H9 (cell line): ENCODE measurements around the gene STX3. TPM values are rescaled to one million over a fixed set of nuclear protein-coding genes. Genes with fewer than 3 reads are reported as not detected.
A peak's percentile ranks its signal among the peaks of the same experiment; 100 is the strongest.

Experiments
- DNase-seq: peaks from one replicate; pipeline ENCODE4 v3.0.0-alpha.2; 2017
- H2AFZ ChIP-seq: one replicate; pipeline ENCODE4 v1.6.1; 2013; ENCODE audit warnings: mild to moderate bottlenecking, low read length, control low read depth, moderate library complexity
- H2AK5ac ChIP-seq: 2 replicates; pipeline ENCODE4 v1.6.1; 2013; ENCODE audit warnings: low read length, control low read depth, mixed read lengths; ENCODE audit not compliant: insufficient read length
- H2BK120ac ChIP-seq: one replicate; pipeline ENCODE4 v1.6.1; 2013; ENCODE audit warnings: low read depth, mild to moderate bottlenecking, low read length, control low read depth, inconsistent platforms; ENCODE audit not compliant: poor library complexity, severe bottlenecking
- H2BK12ac ChIP-seq: 2 replicates; pipeline ENCODE4 v1.6.1; 2013; ENCODE audit warnings: low read length, control low read depth, mixed read lengths, low read depth; ENCODE audit not compliant: insufficient read length
- H2BK15ac ChIP-seq: 2 replicates; pipeline ENCODE4 v1.6.1; 2013; ENCODE audit warnings: low read depth, low read length, control low read depth
- H2BK20ac ChIP-seq: one replicate; pipeline ENCODE4 v1.6.1; 2013; ENCODE audit warnings: low read depth, mild to moderate bottlenecking, low read length, control low read depth, inconsistent platforms; ENCODE audit not compliant: poor library complexity, severe bottlenecking
- H2BK5ac ChIP-seq: 2 replicates; pipeline ENCODE4 v1.6.1; 2013; ENCODE audit warnings: low read length, control low read depth, mixed read lengths; ENCODE audit not compliant: insufficient read length
- H3K14ac ChIP-seq: 2 replicates; pipeline ENCODE4 v1.6.1; 2013; ENCODE audit warnings: low read length, control low read depth; ENCODE audit not compliant: insufficient read depth
- H3K18ac ChIP-seq: 2 replicates; pipeline ENCODE4 v1.6.1; 2013; ENCODE audit warnings: low read depth, mild to moderate bottlenecking, mixed read lengths, low read length, control low read depth; ENCODE audit not compliant: insufficient read length
- H3K23ac ChIP-seq: 2 replicates; pipeline ENCODE4 v1.6.1; 2013; ENCODE audit warnings: low read length, control low read depth, mixed read lengths, low read depth; ENCODE audit not compliant: insufficient read length
- H3K23me2 ChIP-seq: 2 replicates; pipeline ENCODE4 v1.6.1; 2013; ENCODE audit warnings: low read depth, mild to moderate bottlenecking, mixed read lengths, low read length, control low read depth; ENCODE audit not compliant: insufficient read length, poor library complexity, severe bottlenecking
- H3K27ac ChIP-seq: 2 replicates; pipeline ENCODE4 v1.5.1; 2013; ENCODE audit warnings: low read length, control low read depth, mixed read lengths, low read depth; ENCODE audit not compliant: insufficient read length
- H3K27me3 ChIP-seq: 2 replicates; pipeline ENCODE4 v1.6.1; 2013; ENCODE audit warnings: low read length, control low read depth, inconsistent platforms; ENCODE audit not compliant: insufficient read depth
- H3K4ac ChIP-seq: 2 replicates; pipeline ENCODE4 v1.6.1; 2013; ENCODE audit warnings: low read depth, mild to moderate bottlenecking, control low read depth, inconsistent platforms, low read length, moderate library complexity
- H3K4me1 ChIP-seq: 2 replicates; pipeline ENCODE4 v1.6.1; 2013; ENCODE audit warnings: low read length, control low read depth, inconsistent platforms; ENCODE audit not compliant: insufficient read depth
- H3K4me2 ChIP-seq: 2 replicates; pipeline ENCODE4 v1.6.1; 2013; ENCODE audit warnings: low read length, control low read depth, mixed read lengths; ENCODE audit not compliant: insufficient read length, insufficient read depth
- H3K56ac ChIP-seq: 2 replicates; pipeline ENCODE4 v1.6.1; 2013; ENCODE audit warnings: low read depth, mild to moderate bottlenecking, mixed read lengths, low read length, control low read depth; ENCODE audit not compliant: insufficient read length
- H3K79me1 ChIP-seq: 2 replicates; pipeline ENCODE4 v1.6.1; 2013; ENCODE audit warnings: low read depth, mild to moderate bottlenecking, moderate library complexity, low read length, control low read depth, inconsistent platforms; ENCODE audit not compliant: insufficient read depth, poor library complexity, severe bottlenecking
- H3K79me2 ChIP-seq: 2 replicates; pipeline ENCODE4 v1.6.1; 2013; ENCODE audit warnings: low read length, control low read depth, inconsistent platforms; ENCODE audit not compliant: insufficient read depth
- H3K9ac ChIP-seq: 2 replicates; pipeline ENCODE4 v1.6.1; 2013; ENCODE audit warnings: low read length, control low read depth, mixed read lengths; ENCODE audit not compliant: insufficient read length; ENCODE audit errors: extremely low read depth
- H3K9me3 ChIP-seq: one replicate; pipeline ENCODE4 v1.6.1; 2013; ENCODE audit warnings: low read depth, low read length, inconsistent platforms; ENCODE audit not compliant: control insufficient read depth
- H3T11ph ChIP-seq: one replicate; pipeline ENCODE4 v1.6.1; 2013; ENCODE audit warnings: mild to moderate bottlenecking, low read length, control low read depth, inconsistent platforms
- H4K20me1 ChIP-seq: one replicate; pipeline ENCODE4 v1.6.1; 2013; ENCODE audit not compliant: control insufficient read depth, insufficient read length, insufficient read depth
- H4K5ac ChIP-seq: 2 replicates; pipeline ENCODE4 v1.6.1; 2013; ENCODE audit warnings: low read depth, mild to moderate bottlenecking, mixed read lengths, low read length, control low read depth; ENCODE audit not compliant: insufficient read length
- H4K8ac ChIP-seq: replicated peaks from 2 replicates; pipeline ENCODE4 v1.6.1; 2013; ENCODE audit warnings: low read length, control low read depth, mixed read lengths, low read depth; ENCODE audit not compliant: insufficient read length
- H4K91ac ChIP-seq: 2 replicates; pipeline ENCODE4 v1.6.1; 2013; ENCODE audit warnings: low read depth, mild to moderate bottlenecking, moderate library complexity, mixed read lengths, low read length, control low read depth; ENCODE audit not compliant: insufficient read length
- H3K27ac Mint-ChIP-seq, 3 experiments: 2 replicates in 2 of 3; 3 replicates in 1 of 3; pipeline ENCODE4 v1.8.0; 2020 to 2021; ENCODE audit warnings: mixed read lengths in 3 of 3, mild to moderate bottlenecking in 1 of 3, moderate library complexity in 1 of 3
- H3K27me3 Mint-ChIP-seq: 2 replicates; pipeline ENCODE4 v1.8.0; 2021; ENCODE audit warnings: low read depth, mild to moderate bottlenecking, moderate library complexity, mixed read lengths
- H3K36me3 Mint-ChIP-seq, 3 experiments: 2 replicates in 2 of 3; 3 replicates in 1 of 3; pipeline ENCODE4 v1.8.0; 2020 to 2021; ENCODE audit warnings: low read depth in 3 of 3, mixed read lengths in 3 of 3; ENCODE audit not compliant: insufficient read depth in 1 of 3
- H3K4me1 Mint-ChIP-seq, 2 experiments: 2 replicates each; pipeline ENCODE4 v1.8.0; 2020; ENCODE audit warnings: mixed read lengths in 2 of 2
- H3K4me3 Mint-ChIP-seq, 2 experiments: 2 replicates in 1 of 2; 3 replicates in 1 of 2; pipeline ENCODE4 v1.8.0; 2020 to 2021; ENCODE audit warnings: mild to moderate bottlenecking in 2 of 2, mixed read lengths in 2 of 2, moderate library complexity in 1 of 2
- H3K9me3 Mint-ChIP-seq, 2 experiments: 2 replicates in 1 of 2; 3 replicates in 1 of 2; pipeline ENCODE4 v1.8.0; 2020; ENCODE audit warnings: mild to moderate bottlenecking in 2 of 2, mixed read lengths in 2 of 2, moderate library complexity in 1 of 2
- whole genome bisulfite sequencing: extraction: QIAGEN DNeasy Blood & Tissue Kit; methylation state at CpG from one replicate; pipeline ENCODE4 v1.1.7; 2013; ENCODE audit warnings: missing lambda C conversion rate, low lambda C conversion rate, mixed read lengths; ENCODE audit not compliant: insufficient read length; ENCODE audit errors: extremely low coverage; 5-methylcytosine and 5-hydroxymethylcytosine counted together
- total RNA-seq: library from RNA; stranded (reverse); gene quantifications from 2 replicates; pipeline ENCODE4 v1.2.1, GENCODE V29; 2021
- TF ChIP-seq, protein P1 (sequence below): fragments of 200-600 bp; sonication (generic); conservative IDR thresholded peaks from 3 replicates; pipeline ENCODE4 v1.8.0; 2021; ENCODE audit warnings: antibody characterized with exemption, mild to moderate bottlenecking

STX3 gene
- total RNA-seq, 1 experiment from 2014 or later, result 41.0 TPM

- TF ChIP-seq, protein P1, sequence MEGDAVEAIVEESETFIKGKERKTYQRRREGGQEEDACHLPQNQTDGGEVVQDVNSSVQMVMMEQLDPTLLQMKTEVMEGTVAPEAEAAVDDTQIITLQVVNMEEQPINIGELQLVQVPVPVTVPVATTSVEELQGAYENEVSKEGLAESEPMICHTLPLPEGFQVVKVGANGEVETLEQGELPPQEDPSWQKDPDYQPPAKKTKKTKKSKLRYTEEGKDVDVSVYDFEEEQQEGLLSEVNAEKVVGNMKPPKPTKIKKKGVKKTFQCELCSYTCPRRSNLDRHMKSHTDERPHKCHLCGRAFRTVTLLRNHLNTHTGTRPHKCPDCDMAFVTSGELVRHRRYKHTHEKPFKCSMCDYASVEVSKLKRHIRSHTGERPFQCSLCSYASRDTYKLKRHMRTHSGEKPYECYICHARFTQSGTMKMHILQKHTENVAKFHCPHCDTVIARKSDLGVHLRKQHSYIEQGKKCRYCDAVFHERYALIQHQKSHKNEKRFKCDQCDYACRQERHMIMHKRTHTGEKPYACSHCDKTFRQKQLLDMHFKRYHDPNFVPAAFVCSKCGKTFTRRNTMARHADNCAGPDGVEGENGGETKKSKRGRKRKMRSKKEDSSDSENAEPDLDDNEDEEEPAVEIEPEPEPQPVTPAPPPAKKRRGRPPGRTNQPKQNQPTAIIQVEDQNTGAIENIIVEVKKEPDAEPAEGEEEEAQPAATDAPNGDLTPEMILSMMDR, result peak; percentile 47
- H3K79me2 ChIP-seq, result no peaks in the 10 kb centered on the region
- H3K27ac ChIP-seq, result no peak within 1 kb of the TSS
- H3K23ac ChIP-seq, result no peak within 1 kb of the TSS
- no peaks in the 10 kb centered on the region for H3K9me3 ChIP-seq
- DNase-seq, result peak; percentile 93
- H3K18ac ChIP-seq, result peak within 1 kb of the TSS; percentile 28
- peaks cover 4% of the 10 kb centered on the region; the same call in 1 of the 2 replicates for H3K4me1 ChIP-seq
- H3T11ph ChIP-seq, result no peak within 1 kb of the TSS
- Mint-ChIP-seq H3K36me3 (peaks cover 14 to 27% (median 24%) of the 10 kb centered on the region in 3 experiments; a peak in 6 of 7 replicates), H3K9me3 (no peaks in the 10 kb centered on the region), H3K27me3 (no peaks in the 10 kb centered on the region; the same call in 1 of the 2 replicates), H3K27ac (peak within 1 kb of the TSS; percentile 93 to 98 (median 94)), H3K4me3 (peak within 1 kb of the TSS; percentile 93 to 94), H3K4me1 (peaks cover 35% of the 10 kb centered on the region in 2 experiments)
- H4K20me1 ChIP-seq, result no peaks in the 10 kb centered on the region
- H2AK5ac ChIP-seq, result no peak within 1 kb of the TSS
- H2BK20ac ChIP-seq, result no peak within 1 kb of the TSS
- H3K4ac ChIP-seq, result no peak within 1 kb of the TSS
- H4K8ac ChIP-seq, result no peak within 1 kb of the TSS
- no peak within 1 kb of the TSS for H4K5ac ChIP-seq
- WGBS, result no CpG with 5 or more reads among the region's 54 CpGs
- peak within 1 kb of the TSS; percentile 93 for H3K9ac ChIP-seq
- no peak within 1 kb of the TSS for H2BK5ac ChIP-seq
- peaks cover 4% of the 10 kb centered on the region for H3K23me2 ChIP-seq
- no peak within 1 kb of the TSS for H2BK12ac ChIP-seq
- H3K56ac ChIP-seq, result no peak within 1 kb of the TSS
- H2AFZ ChIP-seq, result no peak within 1 kb of the TSS
- H3K4me2 ChIP-seq, result peak within 1 kb of the TSS; percentile 79
- no peaks in the 10 kb centered on the region for H3K27me3 ChIP-seq
- H2BK15ac ChIP-seq, result no peak within 1 kb of the TSS
- no peaks in the 10 kb centered on the region for H3K79me1 ChIP-seq
- H3K14ac ChIP-seq, result peak within 1 kb of the TSS; percentile 91
- H2BK120ac ChIP-seq, result no peak within 1 kb of the TSS
- H4K91ac ChIP-seq, result no peak within 1 kb of the TSS
Observed at GRCh38 chr11:59810189-59810910, 55.2 kb downstream of the STX3 start, which contains the start of gene MRPL16. MRPL16 (minus strand) TSS chr11:59810778; CDS start chr11:59810658, 120 bp downstream.
